WTC11 (cell line): ENCODE results near the gene FHOD3. TPM values are rescaled to one million over a fixed set of nuclear protein-coding genes. Genes with fewer than 3 reads are reported as not detected.
"Not testable (repeated sequence)": the region's sequence is repeated elsewhere in the genome, so short reads cannot be mapped to it uniquely, and the experiment has no call there.

ENCODE experiments used
- ATAC-seq: fragments of 200-7000 bp; cut with Tn5 transposase; 2 replicates; pipeline ENCODE4 v1.10.0; 2021; ENCODE audit warnings: mild to moderate bottlenecking, moderate library complexity
- CTCF ChIA-PET: fragments of 300-600 bp; sonication (Branson Sonifier 250); formaldehyde crosslinking; loops from one replicate; lab custom pipeline; 2021; ENCODE audit warnings: antibody characterized with exemption; lab: Charles Lee
- POLR2A ChIA-PET: fragments of 350-600 bp; sonication (Branson Sonifier 250); formaldehyde crosslinking; loops from one replicate; lab custom pipeline; 2021; ENCODE audit warnings: antibody characterized with exemption; lab: Charles Lee
- DNase-seq: peaks from one replicate; pipeline ENCODE4 v3.0.0; 2021; ENCODE audit warnings: low spot score
- H3K27ac Mint-ChIP-seq: 2 replicates; pipeline ENCODE4 v1.8.0; 2021; ENCODE audit warnings: mixed read lengths
- H3K27me3 Mint-ChIP-seq: 2 replicates; pipeline ENCODE4 v1.8.0; 2021; ENCODE audit warnings: low read depth, mild to moderate bottlenecking, moderate library complexity, mixed read lengths
- H3K36me3 Mint-ChIP-seq: 2 replicates; pipeline ENCODE4 v1.8.0; 2021; ENCODE audit warnings: mixed read lengths
- H3K4me1 Mint-ChIP-seq: 2 replicates; pipeline ENCODE4 v1.8.0; 2022; ENCODE audit warnings: mixed read lengths
- H3K4me3 Mint-ChIP-seq: 2 replicates; pipeline ENCODE4 v1.8.0; 2021; ENCODE audit warnings: mild to moderate bottlenecking, moderate library complexity, mixed read lengths
- H3K9me3 Mint-ChIP-seq: 2 replicates; pipeline ENCODE4 v1.8.0; 2021; ENCODE audit warnings: mixed read lengths
- CREM ChIP-seq: sonication (generic); formaldehyde crosslinking; IDR thresholded peaks from 2 replicates; pipeline ENCODE4 v1.8.1; 2022; ENCODE audit warnings: mild to moderate bottlenecking, missing genetic modification reagents, moderate library complexity
- ESRRA ChIP-seq: sonication (generic); formaldehyde crosslinking; IDR thresholded peaks from 2 replicates; pipeline ENCODE4 v1.8.1; 2022; ENCODE audit warnings: mild to moderate bottlenecking, missing genetic modification reagents, borderline replicate concordance
- FOXJ3 ChIP-seq: sonication (generic); formaldehyde crosslinking; IDR thresholded peaks from 2 replicates; pipeline ENCODE4 v1.9.0; 2021; ENCODE audit warnings: missing genetic modification reagents, mild to moderate bottlenecking, borderline replicate concordance
- FOXP1 ChIP-seq: sonication (generic); formaldehyde crosslinking; IDR thresholded peaks from 2 replicates; pipeline ENCODE4 v1.8.0; 2022; ENCODE audit warnings: missing genetic modification reagents, mild to moderate bottlenecking, moderate library complexity, borderline replicate concordance
- IRF2 ChIP-seq: sonication (generic); formaldehyde crosslinking; IDR thresholded peaks from 2 replicates; pipeline ENCODE4 v1.8.0; 2022; ENCODE audit warnings: low read depth, missing genetic modification reagents, borderline replicate concordance
- JAZF1 ChIP-seq: fragments of 250-450 bp; sonication (Bioruptor Pico); IDR thresholded peaks from 2 replicates; pipeline ENCODE4 v1.9.0; 2021; ENCODE audit warnings: moderate library complexity, mild to moderate bottlenecking, inconsistent platforms
- SOX15 ChIP-seq: fragments of 250-450 bp; sonication (Bioruptor Pico); IDR thresholded peaks from 2 replicates; pipeline ENCODE4 v1.9.0; 2021; ENCODE audit warnings: mild to moderate bottlenecking
- SP1 ChIP-seq: sonication (generic); formaldehyde crosslinking; conservative IDR thresholded peaks from 2 replicates; pipeline ENCODE4 v1.8.1; 2022; ENCODE audit warnings: missing genetic modification reagents
- TEAD1 ChIP-seq: sonication (generic); formaldehyde crosslinking; IDR thresholded peaks from 2 replicates; pipeline ENCODE4 v1.8.0; 2022; ENCODE audit warnings: mild to moderate bottlenecking, missing genetic modification reagents
- ZNF138 ChIP-seq: sonication (generic); formaldehyde crosslinking; conservative IDR thresholded peaks from 2 replicates; pipeline ENCODE4 v1.8.1; 2022; ENCODE audit warnings: mild to moderate bottlenecking, moderate library complexity, missing genetic modification reagents
- ZNF219 ChIP-seq: sonication (generic); formaldehyde crosslinking; IDR thresholded peaks from 2 replicates; pipeline ENCODE4 v1.8.0; 2023; ENCODE audit warnings: missing genetic modification reagents, mild to moderate bottlenecking, borderline replicate concordance
- ZNF263 ChIP-seq: sonication (generic); formaldehyde crosslinking; IDR thresholded peaks from 2 replicates; pipeline ENCODE4 v1.8.1; 2022; ENCODE audit warnings: low read depth, mild to moderate bottlenecking, moderate library complexity, missing genetic modification reagents
- ZNF396 ChIP-seq: fragments of 250-450 bp; sonication (Bioruptor Pico); IDR thresholded peaks from 2 replicates; pipeline ENCODE4 v1.8.0; 2021; ENCODE audit warnings: mild to moderate bottlenecking, moderate library complexity, borderline replicate concordance
- ZNF416 ChIP-seq: fragments of 250-450 bp; sonication (Bioruptor Pico); IDR thresholded peaks from 2 replicates; pipeline ENCODE4 v1.9.0; 2021; ENCODE audit warnings: mild to moderate bottlenecking, inconsistent platforms
- total RNA-seq: library from RNA; stranded (reverse); gene quantifications from 3 replicates; pipeline ENCODE4 v1.2.3, GENCODE V29; 2021
- TF ChIP-seq, protein P1 (sequence below): sonication (generic); formaldehyde crosslinking; IDR thresholded peaks from 2 replicates; pipeline ENCODE4 v1.8.1; 2023; ENCODE audit warnings: mild to moderate bottlenecking, missing genetic modification reagents, moderate library complexity
- TF ChIP-seq, protein P2 (sequence below): sonication (generic); formaldehyde crosslinking; IDR thresholded peaks from 2 replicates; pipeline ENCODE4 v1.8.1; 2022; ENCODE audit warnings: mild to moderate bottlenecking, missing genetic modification reagents, moderate library complexity, borderline replicate concordance
- TF ChIP-seq, protein P3 (sequence below): fragments of 250-450 bp; sonication (Bioruptor Pico); IDR thresholded peaks from 2 replicates; pipeline ENCODE4 v1.8.0; 2021; ENCODE audit warnings: mild to moderate bottlenecking
- TF ChIP-seq, protein P4 (sequence below): fragments of 250-450 bp; sonication (Bioruptor Pico); IDR thresholded peaks from 2 replicates; pipeline ENCODE4 v1.9.0; 2021; ENCODE audit warnings: mild to moderate bottlenecking
- TF ChIP-seq, protein P5 (sequence below): sonication (generic); formaldehyde crosslinking; IDR thresholded peaks from 2 replicates; pipeline ENCODE4 v1.8.1; 2022; ENCODE audit warnings: mild to moderate bottlenecking, moderate library complexity, missing genetic modification reagents
- TF ChIP-seq, protein P6 (sequence below): sonication (generic); formaldehyde crosslinking; IDR thresholded peaks from 2 replicates; pipeline ENCODE4 v1.8.0; 2022; ENCODE audit warnings: mild to moderate bottlenecking, missing genetic modification reagents
- TF ChIP-seq, protein P7 (sequence below): sonication (generic); formaldehyde crosslinking; IDR thresholded peaks from 2 replicates; pipeline ENCODE4 v1.8.1; 2023; ENCODE audit warnings: mild to moderate bottlenecking, missing genetic modification reagents
- TF ChIP-seq, protein P8 (sequence below): sonication (generic); formaldehyde crosslinking; IDR thresholded peaks from 2 replicates; pipeline ENCODE4 v1.8.0; 2022; ENCODE audit warnings: mild to moderate bottlenecking, missing genetic modification reagents

The FHOD3 gene
- total RNA-seq, 1 experiment from 2014 or later, result 3.8 TPM

DNA sequence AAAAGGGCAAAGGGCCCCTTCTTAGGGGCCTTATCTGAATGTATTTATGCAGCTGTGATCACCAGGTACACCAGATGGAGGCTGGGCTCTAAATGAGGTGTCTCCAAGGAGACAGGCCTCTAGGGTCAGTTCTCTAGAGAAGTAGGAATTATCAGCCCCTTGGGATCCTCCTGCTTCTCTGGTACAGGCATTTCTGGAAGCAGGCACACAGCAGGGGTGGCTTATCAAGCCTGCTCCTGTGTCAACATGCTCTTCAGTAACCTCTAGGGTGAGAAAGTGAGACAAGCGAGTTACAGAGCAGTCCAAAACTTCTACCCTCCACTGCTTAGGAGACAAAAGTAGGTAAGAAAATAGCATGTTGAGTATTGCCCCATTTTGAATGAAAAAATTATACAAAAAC lies 517.5 kb downstream of the FHOD3 start:
- no peaks in the 10 kb centered on the region for H3K9me3 Mint-ChIP-seq
- ChIA-PET CTCF (no interaction called here), POLR2A (no interaction called here)
- no peak overlapping the region for H3K4me3 Mint-ChIP-seq
- H3K27ac Mint-ChIP-seq, result no peak overlapping the region
- DNase-seq (no peak), ATAC-seq (no peak)
- no peaks in the 10 kb centered on the region for H3K4me1 Mint-ChIP-seq
- H3K27me3 Mint-ChIP-seq, result no peaks in the 10 kb centered on the region
- TF ChIP-seq FOXJ3 (CRISPR knock-in tag), result no peak
- TF ChIP-seq, protein P1, sequence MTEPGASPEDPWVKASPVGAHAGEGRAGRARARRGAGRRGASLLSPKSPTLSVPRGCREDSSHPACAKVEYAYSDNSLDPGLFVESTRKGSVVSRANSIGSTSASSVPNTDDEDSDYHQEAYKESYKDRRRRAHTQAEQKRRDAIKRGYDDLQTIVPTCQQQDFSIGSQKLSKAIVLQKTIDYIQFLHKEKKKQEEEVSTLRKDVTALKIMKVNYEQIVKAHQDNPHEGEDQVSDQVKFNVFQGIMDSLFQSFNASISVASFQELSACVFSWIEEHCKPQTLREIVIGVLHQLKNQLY (CRISPR knock-in tag), result no peak
- TF ChIP-seq IRF2 (CRISPR knock-in tag), result no peak
- no peak for TF ChIP-seq FOXP1 (CRISPR knock-in tag)
- no peak for TF ChIP-seq ESRRA (CRISPR knock-in tag)
- no peak for TF ChIP-seq ZNF416
- TF ChIP-seq, protein P2, sequence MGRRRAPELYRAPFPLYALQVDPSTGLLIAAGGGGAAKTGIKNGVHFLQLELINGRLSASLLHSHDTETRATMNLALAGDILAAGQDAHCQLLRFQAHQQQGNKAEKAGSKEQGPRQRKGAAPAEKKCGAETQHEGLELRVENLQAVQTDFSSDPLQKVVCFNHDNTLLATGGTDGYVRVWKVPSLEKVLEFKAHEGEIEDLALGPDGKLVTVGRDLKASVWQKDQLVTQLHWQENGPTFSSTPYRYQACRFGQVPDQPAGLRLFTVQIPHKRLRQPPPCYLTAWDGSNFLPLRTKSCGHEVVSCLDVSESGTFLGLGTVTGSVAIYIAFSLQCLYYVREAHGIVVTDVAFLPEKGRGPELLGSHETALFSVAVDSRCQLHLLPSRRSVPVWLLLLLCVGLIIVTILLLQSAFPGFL (CRISPR knock-in tag), result no peak
- no peak for TF ChIP-seq SOX15 (CRISPR knock-in tag)
- no peak for TF ChIP-seq JAZF1 (CRISPR knock-in tag)
- TF ChIP-seq SP1 (CRISPR knock-in tag), result no peak
- no peak for TF ChIP-seq ZNF219
- TF ChIP-seq, protein P3, sequence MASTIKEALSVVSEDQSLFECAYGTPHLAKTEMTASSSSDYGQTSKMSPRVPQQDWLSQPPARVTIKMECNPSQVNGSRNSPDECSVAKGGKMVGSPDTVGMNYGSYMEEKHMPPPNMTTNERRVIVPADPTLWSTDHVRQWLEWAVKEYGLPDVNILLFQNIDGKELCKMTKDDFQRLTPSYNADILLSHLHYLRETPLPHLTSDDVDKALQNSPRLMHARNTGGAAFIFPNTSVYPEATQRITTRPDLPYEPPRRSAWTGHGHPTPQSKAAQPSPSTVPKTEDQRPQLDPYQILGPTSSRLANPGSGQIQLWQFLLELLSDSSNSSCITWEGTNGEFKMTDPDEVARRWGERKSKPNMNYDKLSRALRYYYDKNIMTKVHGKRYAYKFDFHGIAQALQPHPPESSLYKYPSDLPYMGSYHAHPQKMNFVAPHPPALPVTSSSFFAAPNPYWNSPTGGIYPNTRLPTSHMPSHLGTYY (CRISPR knock-in tag), result no peak
- TF ChIP-seq ZNF396 (CRISPR knock-in tag), result no peak
- TF ChIP-seq, protein P4, sequence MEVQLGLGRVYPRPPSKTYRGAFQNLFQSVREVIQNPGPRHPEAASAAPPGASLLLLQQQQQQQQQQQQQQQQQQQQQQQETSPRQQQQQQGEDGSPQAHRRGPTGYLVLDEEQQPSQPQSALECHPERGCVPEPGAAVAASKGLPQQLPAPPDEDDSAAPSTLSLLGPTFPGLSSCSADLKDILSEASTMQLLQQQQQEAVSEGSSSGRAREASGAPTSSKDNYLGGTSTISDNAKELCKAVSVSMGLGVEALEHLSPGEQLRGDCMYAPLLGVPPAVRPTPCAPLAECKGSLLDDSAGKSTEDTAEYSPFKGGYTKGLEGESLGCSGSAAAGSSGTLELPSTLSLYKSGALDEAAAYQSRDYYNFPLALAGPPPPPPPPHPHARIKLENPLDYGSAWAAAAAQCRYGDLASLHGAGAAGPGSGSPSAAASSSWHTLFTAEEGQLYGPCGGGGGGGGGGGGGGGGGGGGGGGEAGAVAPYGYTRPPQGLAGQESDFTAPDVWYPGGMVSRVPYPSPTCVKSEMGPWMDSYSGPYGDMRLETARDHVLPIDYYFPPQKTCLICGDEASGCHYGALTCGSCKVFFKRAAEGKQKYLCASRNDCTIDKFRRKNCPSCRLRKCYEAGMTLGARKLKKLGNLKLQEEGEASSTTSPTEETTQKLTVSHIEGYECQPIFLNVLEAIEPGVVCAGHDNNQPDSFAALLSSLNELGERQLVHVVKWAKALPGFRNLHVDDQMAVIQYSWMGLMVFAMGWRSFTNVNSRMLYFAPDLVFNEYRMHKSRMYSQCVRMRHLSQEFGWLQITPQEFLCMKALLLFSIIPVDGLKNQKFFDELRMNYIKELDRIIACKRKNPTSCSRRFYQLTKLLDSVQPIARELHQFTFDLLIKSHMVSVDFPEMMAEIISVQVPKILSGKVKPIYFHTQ, result no peak
- TF ChIP-seq, protein P5, sequence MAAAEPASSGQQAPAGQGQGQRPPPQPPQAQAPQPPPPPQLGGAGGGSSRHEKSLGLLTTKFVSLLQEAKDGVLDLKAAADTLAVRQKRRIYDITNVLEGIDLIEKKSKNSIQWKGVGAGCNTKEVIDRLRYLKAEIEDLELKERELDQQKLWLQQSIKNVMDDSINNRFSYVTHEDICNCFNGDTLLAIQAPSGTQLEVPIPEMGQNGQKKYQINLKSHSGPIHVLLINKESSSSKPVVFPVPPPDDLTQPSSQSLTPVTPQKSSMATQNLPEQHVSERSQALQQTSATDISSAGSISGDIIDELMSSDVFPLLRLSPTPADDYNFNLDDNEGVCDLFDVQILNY (CRISPR knock-in tag), result no peak
- peaks cover 41% of the 10 kb centered on the region for H3K36me3 Mint-ChIP-seq

DNA sequence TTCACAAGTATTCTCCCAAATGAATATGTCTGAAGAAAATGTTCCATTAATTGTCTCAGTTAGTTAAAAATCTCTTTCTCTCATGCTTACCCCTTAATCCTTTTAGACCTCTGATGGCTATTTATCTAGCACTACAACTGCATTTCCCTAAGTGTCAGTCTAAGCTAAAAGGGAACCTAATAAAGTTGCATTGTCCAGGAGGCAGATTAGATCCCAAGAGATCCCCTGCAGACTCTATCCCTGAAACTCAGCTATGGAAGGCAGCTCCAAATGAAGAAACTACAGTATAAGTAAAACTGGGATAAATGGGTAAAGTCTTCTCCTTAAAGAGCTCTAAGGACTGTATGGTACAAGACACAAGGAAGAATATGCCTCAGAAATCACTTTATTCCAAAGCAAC lies 518.6 kb downstream of the FHOD3 start:
- H3K9me3 Mint-ChIP-seq, ATAC-seq, POLR2A ChIA-PET, H3K4me1 Mint-ChIP-seq, H3K27me3 Mint-ChIP-seq, CTCF ChIA-PET, DNase-seq, H3K27ac Mint-ChIP-seq, H3K4me3 Mint-ChIP-seq: not testable (repeated sequence)
- H3K36me3 Mint-ChIP-seq, result peaks cover 39% of the 10 kb centered on the region

DNA sequence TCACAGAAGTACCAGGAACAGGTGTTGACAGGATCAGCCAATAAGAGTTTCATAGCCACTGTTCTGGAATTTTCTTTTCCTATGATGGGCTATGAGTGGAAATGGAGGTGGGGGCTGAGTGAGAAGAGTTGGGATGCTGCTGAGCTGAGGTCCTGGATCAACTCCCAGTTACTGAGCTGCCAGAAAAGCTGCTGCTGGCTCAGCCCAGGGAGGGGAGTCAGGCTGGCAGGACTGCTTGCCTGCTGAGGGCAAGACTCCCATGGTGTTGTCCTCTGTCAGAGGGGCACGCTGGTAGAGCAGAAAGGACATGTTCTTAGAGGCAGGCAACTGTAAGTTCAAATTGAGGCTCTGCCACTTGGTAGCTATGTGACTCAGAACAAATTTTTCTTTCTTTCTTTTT lies 519.5 kb downstream of the FHOD3 start:
- no peaks in the 10 kb centered on the region for H3K27me3 Mint-ChIP-seq
- ATAC-seq (no peak), DNase-seq (no peak)
- H3K9me3 Mint-ChIP-seq, result no peaks in the 10 kb centered on the region
- ChIA-PET POLR2A (interaction anchor here (0.6 kb wide), 1 partner anchor 357 kb away, joined by 4 read pairs; no protein-coding TSS in a partner anchor), CTCF (interaction anchor here (0.6 kb wide), 1 partner anchor 406 kb away, joined by 4 read pairs; no protein-coding TSS in a partner anchor)
- H3K36me3 Mint-ChIP-seq, result peaks cover 41% of the 10 kb centered on the region
- H3K27ac Mint-ChIP-seq, result no peak overlapping the region
- H3K4me1 Mint-ChIP-seq, result no peaks in the 10 kb centered on the region
- no peak overlapping the region for H3K4me3 Mint-ChIP-seq
- TF ChIP-seq, protein P6, sequence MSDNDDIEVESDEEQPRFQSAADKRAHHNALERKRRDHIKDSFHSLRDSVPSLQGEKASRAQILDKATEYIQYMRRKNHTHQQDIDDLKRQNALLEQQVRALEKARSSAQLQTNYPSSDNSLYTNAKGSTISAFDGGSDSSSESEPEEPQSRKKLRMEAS (CRISPR knock-in tag), result no peak
- TF ChIP-seq, protein P7, sequence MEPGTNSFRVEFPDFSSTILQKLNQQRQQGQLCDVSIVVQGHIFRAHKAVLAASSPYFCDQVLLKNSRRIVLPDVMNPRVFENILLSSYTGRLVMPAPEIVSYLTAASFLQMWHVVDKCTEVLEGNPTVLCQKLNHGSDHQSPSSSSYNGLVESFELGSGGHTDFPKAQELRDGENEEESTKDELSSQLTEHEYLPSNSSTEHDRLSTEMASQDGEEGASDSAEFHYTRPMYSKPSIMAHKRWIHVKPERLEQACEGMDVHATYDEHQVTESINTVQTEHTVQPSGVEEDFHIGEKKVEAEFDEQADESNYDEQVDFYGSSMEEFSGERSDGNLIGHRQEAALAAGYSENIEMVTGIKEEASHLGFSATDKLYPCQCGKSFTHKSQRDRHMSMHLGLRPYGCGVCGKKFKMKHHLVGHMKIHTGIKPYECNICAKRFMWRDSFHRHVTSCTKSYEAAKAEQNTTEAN (CRISPR knock-in tag), result no peak
- TF ChIP-seq TEAD1, result no peak
- TF ChIP-seq, protein P8, sequence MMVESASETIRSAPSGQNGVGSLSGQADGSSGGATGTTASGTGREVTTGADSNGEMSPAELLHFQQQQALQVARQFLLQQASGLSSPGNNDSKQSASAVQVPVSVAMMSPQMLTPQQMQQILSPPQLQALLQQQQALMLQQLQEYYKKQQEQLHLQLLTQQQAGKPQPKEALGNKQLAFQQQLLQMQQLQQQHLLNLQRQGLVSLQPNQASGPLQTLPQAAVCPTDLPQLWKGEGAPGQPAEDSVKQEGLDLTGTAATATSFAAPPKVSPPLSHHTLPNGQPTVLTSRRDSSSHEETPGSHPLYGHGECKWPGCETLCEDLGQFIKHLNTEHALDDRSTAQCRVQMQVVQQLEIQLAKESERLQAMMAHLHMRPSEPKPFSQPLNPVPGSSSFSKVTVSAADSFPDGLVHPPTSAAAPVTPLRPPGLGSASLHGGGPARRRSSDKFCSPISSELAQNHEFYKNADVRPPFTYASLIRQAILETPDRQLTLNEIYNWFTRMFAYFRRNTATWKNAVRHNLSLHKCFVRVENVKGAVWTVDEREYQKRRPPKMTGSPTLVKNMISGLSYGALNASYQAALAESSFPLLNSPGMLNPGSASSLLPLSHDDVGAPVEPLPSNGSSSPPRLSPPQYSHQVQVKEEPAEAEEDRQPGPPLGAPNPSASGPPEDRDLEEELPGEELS (CRISPR knock-in tag), result no peak
- no peak for TF ChIP-seq ZNF138 (CRISPR knock-in tag)
- no peak for TF ChIP-seq ZNF416
- no peak for TF ChIP-seq CREM (CRISPR knock-in tag)
- no peak for TF ChIP-seq ZNF263 (CRISPR knock-in tag)
